H1 (cell line): ENCODE measurements around the gene RCHY1. TPM values are rescaled to one million over a fixed set of nuclear protein-coding genes. Genes with fewer than 3 reads are reported as not detected.

Experiments
- CHD7 ChIP-seq: fragments of 300-600 bp; sonication (generic); IDR thresholded peaks from 2 replicates; pipeline ENCODE4 v1.7.1; 2012; ENCODE audit warnings: low read length, moderate library complexity, mild to moderate bottlenecking, inconsistent platforms; ENCODE audit not compliant: insufficient replicate concordance
- SRF ChIP-seq: IDR thresholded peaks from 2 replicates; pipeline ENCODE4 v1.6.1; 2011; ENCODE audit warnings: mild to moderate bottlenecking, low read depth, low read length, moderate library complexity
- polyA plus RNA-seq, 7 experiments: library from polyadenylated mRNA; depleted of rRNA in 3 of 7; stranded (reverse) in 5 of 7; unstranded in 2 of 7; fragments of >200 nt in 5 of 7; fragments of 200-250 nt in 2 of 7; gene quantifications; 1 replicate in 5 of 7; 2 replicates in 1 of 7; 4 replicates in 1 of 7; pipeline versions ENCODE4 v1.2.1 to v1.2.3, GENCODE V29; 2011 to 2013; ENCODE audit warnings: missing spikeins in 2 of 7, mixed read lengths in 2 of 7
- total RNA-seq: library from RNA; stranded (reverse); fragmentation: NEBNext Ultra II Directional; extraction: Animal tissue kit (Norgen Biotek cat#: 25700); gene quantifications from 2 replicates; pipeline ENCODE4 v1.2.1, GENCODE V29; 2021

The RCHY1 gene
- total and polyA plus RNA-seq, 2 of the 8 experiments (the other 6 are each of a cell fraction or from before 2014, with no cell fraction given), result 30.3 to 44.0 TPM

GRCh38 chr4:75484190-75484589 lies 30.0 kb downstream of the RCHY1 start (continued):
- TF ChIP-seq CHD7 (no peak), SRF (no peak)
- TF ChIP-seq, all 59 proteins: peak for 0
